Mesendoderm (in vitro differentiated cells): ENCODE results near the gene BRINP3.

Experiments
- DNase-seq: peaks from one replicate; pipeline ENCODE4 v3.0.0; 2013
- H2AK5ac ChIP-seq: 2 replicates; pipeline ENCODE4 v1.6.1; 2013; ENCODE audit warnings: low read length, inconsistent platforms
- H2BK120ac ChIP-seq: 2 replicates; pipeline ENCODE4 v1.6.1; 2013; ENCODE audit warnings: low read depth, mild to moderate bottlenecking, low read length, moderate library complexity, mixed read lengths
- H2BK15ac ChIP-seq: replicated peaks from 2 replicates; pipeline ENCODE4 v1.6.1; 2013; ENCODE audit warnings: low read depth, mild to moderate bottlenecking, moderate library complexity
- H2BK5ac ChIP-seq: 2 replicates; pipeline ENCODE4 v1.6.1; 2013; ENCODE audit warnings: low read length, inconsistent platforms
- H3K18ac ChIP-seq: 2 replicates; pipeline ENCODE4 v1.6.1; 2013; ENCODE audit warnings: mild to moderate bottlenecking, low read length, mixed read lengths
- H3K23ac ChIP-seq: one replicate; pipeline ENCODE4 v1.6.1; 2013; ENCODE audit warnings: low read length
- H3K27ac ChIP-seq: 2 replicates; pipeline ENCODE4 v1.5.1; 2013; ENCODE audit warnings: low read depth, mild to moderate bottlenecking, inconsistent platforms, low read length, moderate library complexity
- H3K27me3 ChIP-seq: 2 replicates; pipeline ENCODE4 v1.6.1; 2013; ENCODE audit warnings: low read length, control low read depth, mild to moderate bottlenecking, inconsistent platforms; ENCODE audit not compliant: insufficient read depth, poor library complexity
- H3K36me3 ChIP-seq: 2 replicates; pipeline ENCODE4 v1.6.1; 2013; ENCODE audit warnings: low read length, inconsistent platforms; ENCODE audit not compliant: control insufficient read depth, insufficient read depth
- H3K4ac ChIP-seq: one replicate; pipeline ENCODE4 v1.6.1; 2013; ENCODE audit warnings: low read depth, mild to moderate bottlenecking, low read length, moderate library complexity
- H3K4me1 ChIP-seq: 2 replicates; pipeline ENCODE4 v1.6.1; 2013; ENCODE audit warnings: low read depth, low read length, inconsistent platforms; ENCODE audit not compliant: control insufficient read depth
- H3K4me2 ChIP-seq: 2 replicates; pipeline ENCODE4 v1.6.1; 2013; ENCODE audit warnings: low read length
- H3K4me3 ChIP-seq: 2 replicates; pipeline ENCODE4 v1.5.1; 2013; ENCODE audit warnings: mild to moderate bottlenecking, low read length
- H3K56ac ChIP-seq: one replicate; pipeline ENCODE4 v1.6.1; 2013; ENCODE audit warnings: low read length
- H3K79me1 ChIP-seq: 2 replicates; pipeline ENCODE4 v1.6.1; 2013; ENCODE audit warnings: low read length, inconsistent platforms
- H3K79me2 ChIP-seq: 2 replicates; pipeline ENCODE4 v1.6.1; 2013; ENCODE audit warnings: mild to moderate bottlenecking, low read length; ENCODE audit not compliant: control insufficient read depth, insufficient read depth
- H3K9ac ChIP-seq: 2 replicates; pipeline ENCODE4 v1.6.1; 2013; ENCODE audit warnings: low read length, inconsistent platforms
- H4K5ac ChIP-seq: one replicate; pipeline ENCODE4 v1.6.1; 2013; ENCODE audit warnings: low read length
- H4K8ac ChIP-seq: one replicate; pipeline ENCODE4 v1.6.1; 2013; ENCODE audit warnings: low read depth, mild to moderate bottlenecking, control low read depth, low read length, moderate library complexity
- WGBS: extraction: QIAGEN DNeasy Blood & Tissue Kit; methylation state at CpG from one replicate; pipeline ENCODE4 v1.1.7; 2013; ENCODE audit warnings: low lambda C conversion rate, missing lambda C conversion rate; ENCODE audit not compliant: insufficient coverage; ENCODE audit errors: extremely low coverage; 5-methylcytosine and 5-hydroxymethylcytosine counted together

Gene BRINP3

DNA sequence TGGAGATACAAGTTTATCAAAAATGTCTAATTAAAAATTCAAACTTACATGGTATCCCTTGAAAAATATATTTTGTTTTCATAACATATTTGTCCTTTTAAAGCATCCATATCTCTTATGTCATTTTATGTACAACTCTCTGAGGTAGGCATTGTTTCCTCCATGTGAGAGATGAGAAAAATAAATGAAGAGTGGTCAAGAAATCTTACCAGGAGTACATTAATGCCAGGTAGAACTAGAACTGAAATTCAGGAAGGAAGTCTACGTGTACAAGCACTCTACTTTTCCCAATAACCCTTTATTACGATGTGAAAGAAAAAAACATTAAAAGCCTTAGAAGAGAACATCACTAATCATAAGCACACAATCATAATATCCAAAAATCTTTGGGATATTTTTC, 5.6 kb downstream of the BRINP3 start:
- Histone ChIP-seq H3K79me2 (no peaks in the 10 kb centered on the region), H2BK5ac (no peak overlapping the region), H3K56ac (no peak overlapping the region), H3K36me3 (no peaks in the 10 kb centered on the region), H4K5ac (no peak overlapping the region), H2AK5ac (no peak overlapping the region), H3K27me3 (peaks cover 3% of the 10 kb centered on the region), H3K4me3 (no peak overlapping the region), H3K27ac (no peak overlapping the region), H3K4ac (no peak overlapping the region), H2BK120ac (no peak overlapping the region), H2BK15ac (no peak overlapping the region), H3K79me1 (no peaks in the 10 kb centered on the region), H3K23ac (no peak overlapping the region), H3K9ac (no peak overlapping the region), H4K8ac (no peak overlapping the region), H3K4me2 (no peak overlapping the region), H3K4me1 (peaks cover 2% of the 10 kb centered on the region), H3K18ac (no peak overlapping the region)
- no CpG with 5 or more reads among the region's 2 CpGs for WGBS
- DNase-seq: no peak

GRCh38 chr1:190464690-190465089, 13.0 kb downstream of the BRINP3 start:
- Histone ChIP-seq H3K18ac (no peak overlapping the region), H3K4ac (no peak overlapping the region), H3K56ac (no peak overlapping the region), H2BK5ac (no peak overlapping the region), H3K27me3 (no peaks in the 10 kb centered on the region), H3K4me2 (no peak overlapping the region), H4K5ac (no peak overlapping the region), H3K4me3 (no peak overlapping the region), H3K36me3 (no peaks in the 10 kb centered on the region), H3K79me2 (no peaks in the 10 kb centered on the region), H2BK120ac (no peak overlapping the region), H2BK15ac (no peak overlapping the region), H4K8ac (no peak overlapping the region), H3K79me1 (no peaks in the 10 kb centered on the region), H3K4me1 (no peaks in the 10 kb centered on the region), H3K23ac (no peak overlapping the region), H3K9ac (no peak overlapping the region), H2AK5ac (no peak overlapping the region), H3K27ac (no peak overlapping the region)
- WGBS: no CpG with 5 or more reads among the region's 2 CpGs
- no peak for DNase-seq

DNA sequence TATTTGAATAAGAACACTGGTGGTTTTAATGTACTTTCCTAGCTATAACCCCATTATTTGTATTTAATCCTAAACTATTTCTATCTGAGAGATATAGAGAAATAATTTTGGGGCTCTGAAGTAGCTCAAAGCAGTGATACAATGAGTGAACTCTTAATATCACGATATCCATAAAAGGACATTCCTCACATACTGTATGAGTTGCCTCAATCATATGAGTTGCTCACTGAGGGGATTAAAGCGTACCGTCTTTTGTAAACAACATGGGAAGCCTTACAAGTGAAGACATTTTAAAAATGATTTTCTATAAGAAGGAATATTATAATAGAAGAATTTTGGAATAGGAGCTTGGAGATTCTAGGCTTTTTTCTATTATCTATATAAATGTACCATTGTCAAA, 21.5 kb downstream of the BRINP3 start:
- Histone ChIP-seq H2BK15ac (no peak overlapping the region), H3K4me2 (no peak overlapping the region), H3K18ac (no peak overlapping the region), H4K5ac (no peak overlapping the region), H3K79me2 (no peaks in the 10 kb centered on the region), H3K4me1 (no peaks in the 10 kb centered on the region), H2AK5ac (no peak overlapping the region), H3K36me3 (no peaks in the 10 kb centered on the region), H3K27ac (no peak overlapping the region), H3K4ac (no peak overlapping the region), H3K56ac (no peak overlapping the region), H3K27me3 (no peaks in the 10 kb centered on the region), H2BK5ac (no peak overlapping the region), H2BK120ac (no peak overlapping the region), H3K4me3 (no peak overlapping the region), H4K8ac (no peak overlapping the region), H3K23ac (no peak overlapping the region), H3K9ac (no peak overlapping the region), H3K79me1 (no peaks in the 10 kb centered on the region)
- no CpG with 5 or more reads among the region's 3 CpGs for WGBS
- no peak for DNase-seq

DNA sequence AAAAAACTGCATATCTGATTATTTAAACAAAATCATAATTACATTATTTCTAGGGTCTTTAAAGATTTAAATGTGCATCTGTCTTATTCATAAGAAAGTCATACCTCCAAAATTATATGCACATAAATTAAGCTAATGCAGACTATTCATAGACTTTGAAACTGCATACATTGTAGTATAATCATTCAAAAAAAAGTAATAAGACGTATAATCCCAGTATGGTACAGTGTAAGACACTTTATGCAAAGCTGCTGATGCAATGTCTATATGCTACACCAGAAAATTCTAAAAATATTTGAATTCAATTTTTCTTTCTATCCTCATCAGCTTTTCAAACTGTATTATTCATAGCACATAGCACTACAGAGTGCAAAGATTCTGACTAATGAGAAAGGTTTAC, 22.0 kb downstream of the BRINP3 start:
- no peak for DNase-seq
- H3K4me1 ChIP-seq: no peaks in the 10 kb centered on the region
- no peak overlapping the region for H3K18ac ChIP-seq
- no peak overlapping the region for H4K5ac ChIP-seq
- no peak overlapping the region for H3K27ac ChIP-seq
- H4K8ac ChIP-seq: no peak overlapping the region
- no peak overlapping the region for H3K4ac ChIP-seq
- H3K9ac ChIP-seq: no peak overlapping the region
- no peak overlapping the region for H3K56ac ChIP-seq
- H3K4me3 ChIP-seq: no peak overlapping the region
- no peak overlapping the region for H2BK5ac ChIP-seq
- no peak overlapping the region for H3K23ac ChIP-seq
- H3K36me3 ChIP-seq: no peaks in the 10 kb centered on the region
- H2BK15ac ChIP-seq: no peak overlapping the region
- H3K27me3 ChIP-seq: no peaks in the 10 kb centered on the region
- H3K79me2 ChIP-seq: no peaks in the 10 kb centered on the region
- H3K79me1 ChIP-seq: no peaks in the 10 kb centered on the region
- no peak overlapping the region for H2BK120ac ChIP-seq
- no peak overlapping the region for H3K4me2 ChIP-seq
- no CpG with 5 or more reads among the region's 1 CpG for WGBS
- H2AK5ac ChIP-seq: no peak overlapping the region

DNA sequence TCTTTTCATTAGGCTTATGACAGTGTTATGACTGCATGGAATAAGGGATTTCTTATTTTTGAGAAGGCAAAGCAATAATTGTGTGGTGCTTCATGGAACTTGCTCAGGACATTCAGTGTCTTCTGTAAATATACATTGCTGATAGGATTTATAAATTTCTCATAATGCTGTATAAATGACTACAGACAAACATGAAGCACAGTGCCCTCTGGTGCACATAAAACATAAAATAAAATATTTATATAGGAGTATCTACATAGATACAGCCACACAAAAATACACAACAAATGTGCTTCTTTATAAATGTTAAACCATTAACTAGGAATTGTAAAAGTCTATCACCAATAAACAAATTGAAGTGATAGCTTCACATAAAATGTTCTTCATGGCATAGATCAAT, 24.1 kb downstream of the BRINP3 start:
- Histone ChIP-seq H3K36me3 (no peaks in the 10 kb centered on the region), H4K5ac (no peak overlapping the region), H3K79me2 (no peaks in the 10 kb centered on the region), H3K4me1 (no peaks in the 10 kb centered on the region), H2BK120ac (no peak overlapping the region), H3K56ac (no peak overlapping the region), H2AK5ac (no peak overlapping the region), H3K4ac (no peak overlapping the region), H3K27ac (no peak overlapping the region), H4K8ac (no peak overlapping the region), H3K9ac (no peak overlapping the region), H2BK5ac (no peak overlapping the region), H3K18ac (no peak overlapping the region), H3K27me3 (no peaks in the 10 kb centered on the region), H3K23ac (no peak overlapping the region), H3K79me1 (no peaks in the 10 kb centered on the region), H2BK15ac (no peak overlapping the region), H3K4me2 (no peak overlapping the region), H3K4me3 (no peak overlapping the region)
- DNase-seq: no peak

GRCh38 chr1:190452272-190452848, 25.3 kb downstream of the BRINP3 start:
- H3K23ac ChIP-seq: no peak overlapping the region
- H2AK5ac ChIP-seq: no peak overlapping the region
- H2BK15ac ChIP-seq: no peak overlapping the region
- H2BK120ac ChIP-seq: no peak overlapping the region
- no peak overlapping the region for H3K4me2 ChIP-seq
- no peaks in the 10 kb centered on the region for H3K79me2 ChIP-seq
- no peaks in the 10 kb centered on the region for H3K27me3 ChIP-seq
- H2BK5ac ChIP-seq: no peak overlapping the region
- no CpG with 5 or more reads among the region's 17 CpGs for WGBS
- DNase-seq: no peak
- H3K56ac ChIP-seq: no peak overlapping the region
- no peaks in the 10 kb centered on the region for H3K36me3 ChIP-seq
- no peak overlapping the region for H3K4ac ChIP-seq
- H3K18ac ChIP-seq: no peak overlapping the region
- H3K79me1 ChIP-seq: no peaks in the 10 kb centered on the region
- no peak overlapping the region for H3K27ac ChIP-seq
- no peak overlapping the region for H3K9ac ChIP-seq
- H4K8ac ChIP-seq: no peak overlapping the region
- no peak overlapping the region for H3K4me3 ChIP-seq
- no peaks in the 10 kb centered on the region for H3K4me1 ChIP-seq
- H4K5ac ChIP-seq: no peak overlapping the region
